Spinal cord (tissue), 10 donors: Measurements from ENCODE around the gene EIF3B. TPM values are rescaled to one million over a fixed set of nuclear protein-coding genes. Genes with fewer than 3 reads are reported as not detected.

Source experiments
- DNase-seq, 6 donors: peaks; one replicate each; pipeline versions ENCODE4 v3.0.0 to v3.0.0-alpha.2; 2013 to 2015; ENCODE audit warnings: low spot score in 6 of 6, low read depth in 4 of 6
- H3K27ac ChIP-seq: one replicate; pipeline ENCODE4 v1.5.1; 2013; ENCODE audit warnings: low read depth, low read length, control low read depth
- H3K27me3 ChIP-seq: one replicate; pipeline ENCODE4 v1.6.1; 2013; ENCODE audit warnings: low read length; ENCODE audit not compliant: control insufficient read depth, insufficient read depth
- H3K36me3 ChIP-seq: one replicate; pipeline ENCODE4 v1.6.1; 2013; ENCODE audit warnings: low read length; ENCODE audit not compliant: control insufficient read depth, insufficient read depth
- H3K4me1 ChIP-seq: one replicate; pipeline ENCODE4 v1.6.1; 2013; ENCODE audit warnings: low read length; ENCODE audit not compliant: control insufficient read depth, insufficient read depth
- H3K4me3 ChIP-seq: one replicate; pipeline ENCODE4 v1.5.1; 2013; ENCODE audit warnings: low read depth, low read length, control low read depth
- H3K9me3 ChIP-seq: one replicate; pipeline ENCODE4 v1.6.1; 2013; ENCODE audit warnings: low read length; ENCODE audit not compliant: control insufficient read depth, insufficient read depth
- WGBS: methylation state at CpG from one replicate; pipeline ENCODE4 v1.1.5; 2013; ENCODE audit warnings: missing lambda C conversion rate; ENCODE audit not compliant: insufficient coverage; 5-methylcytosine and 5-hydroxymethylcytosine counted together
- polyA plus RNA-seq, 2 donors: library from polyadenylated mRNA; unstranded; fragments of 120-200 nt; gene quantifications; one replicate each; pipeline ENCODE4 v1.2.1, GENCODE V29; 2013; ENCODE audit not compliant: insufficient read length in 2 of 2
- total RNA-seq, 2 donors: library from RNA; depleted of rRNA in 1 of 2; stranded (reverse); fragments of 120-200 nt in 1 of 2; fragments of >200 nt in 1 of 2; gene quantifications; one replicate each; pipeline versions ENCODE4 v1.2.3 to v1.2.4, GENCODE V29; 2013 to 2014
- donor health status: healthy.

Gene EIF3B
- total and polyA plus RNA-seq, 4 donors: 67.9 to 102 (median 90.9) TPM

- DNase-seq: no peak
- Histone ChIP-seq H3K9me3 (no peaks in the 10 kb centered on the region), H3K36me3 (peaks cover 35% of the 10 kb centered on the region), H3K27me3 (no peaks in the 10 kb centered on the region), H3K4me1 (peaks cover 36% of the 10 kb centered on the region), H3K27ac (no peak overlapping the region), H3K4me3 (no peak overlapping the region)
- WGBS: no CpG with 5 or more reads among the region's 6 CpGs
Observed at GRCh38 chr7:2357571-2357970, 2.9 kb downstream of the EIF3B start.

- H3K27me3 ChIP-seq: no peaks in the 10 kb centered on the region
- no peak overlapping the region for H3K27ac ChIP-seq
- peaks cover 27% of the 10 kb centered on the region for H3K4me1 ChIP-seq
- 27% methylated on average over 3 of the region's 8 CpGs for WGBS
- peaks cover 49% of the 10 kb centered on the region for H3K36me3 ChIP-seq
- no peaks in the 10 kb centered on the region for H3K9me3 ChIP-seq
- no peak overlapping the region for H3K4me3 ChIP-seq
- peak in 1 of 6 donors; percentile 2 for DNase-seq
Observed at GRCh38 chr7:2358968-2359527, 4.4 kb downstream of the EIF3B start.

- Histone ChIP-seq H3K36me3 (peaks cover 54% of the 10 kb centered on the region), H3K27me3 (no peaks in the 10 kb centered on the region), H3K9me3 (no peaks in the 10 kb centered on the region), H3K27ac (no peak overlapping the region), H3K4me1 (peaks cover 27% of the 10 kb centered on the region), H3K4me3 (no peak overlapping the region)
- no peak for DNase-seq
- WGBS: 95% methylated on average over 6 of the region's 11 CpGs
Observed at GRCh38 chr7:2359610-2360009, 5.0 kb downstream of the EIF3B start.

GRCh38 chr7:2360796-2361195 is 6.2 kb downstream of the EIF3B start:
- DNase-seq: no peak
- 83% methylated on average over 1 of the region's 6 CpGs for WGBS
- no peaks in the 10 kb centered on the region for H3K9me3 ChIP-seq
- H3K27me3 ChIP-seq: no peaks in the 10 kb centered on the region
- H3K4me3 ChIP-seq: no peak overlapping the region
- peaks cover 21% of the 10 kb centered on the region for H3K4me1 ChIP-seq
- peaks cover 65% of the 10 kb centered on the region for H3K36me3 ChIP-seq
- H3K27ac ChIP-seq: no peak overlapping the region

- H3K36me3 ChIP-seq: peaks cover 75% of the 10 kb centered on the region
- H3K9me3 ChIP-seq: no peaks in the 10 kb centered on the region
- no peak overlapping the region for H3K4me3 ChIP-seq
- no peak overlapping the region for H3K27ac ChIP-seq
- no peaks in the 10 kb centered on the region for H3K27me3 ChIP-seq
- peaks cover 9% of the 10 kb centered on the region for H3K4me1 ChIP-seq
- 96% methylated on average over 24 of the region's 27 CpGs for WGBS
- DNase-seq: no peak
Observed at GRCh38 chr7:2362385-2363088, 7.9 kb downstream of the EIF3B start.

DNA sequence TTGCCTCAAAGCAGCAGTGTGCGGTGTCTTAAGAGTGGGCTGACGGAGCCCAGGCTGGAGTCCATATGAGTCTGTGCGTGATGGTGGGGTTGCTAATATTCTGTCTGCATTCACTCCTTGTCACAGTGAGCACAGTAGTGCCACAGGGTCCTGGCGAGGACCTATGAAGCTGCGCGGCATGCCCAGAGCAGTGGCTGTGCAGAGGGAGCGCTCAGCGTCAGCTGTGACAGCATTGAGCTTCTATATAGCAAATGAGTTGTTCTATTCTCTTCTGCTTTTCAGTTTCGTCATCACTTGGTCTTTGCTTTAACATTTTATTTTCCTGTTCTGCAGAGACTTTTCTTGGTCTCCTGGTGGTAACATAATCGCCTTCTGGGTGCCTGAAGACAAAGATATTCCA is 14.5 kb downstream of the EIF3B start:
- H3K9me3 ChIP-seq: no peaks in the 10 kb centered on the region
- H3K4me1 ChIP-seq: no peaks in the 10 kb centered on the region
- H3K27me3 ChIP-seq: no peaks in the 10 kb centered on the region
- H3K4me3 ChIP-seq: no peak overlapping the region
- no peak overlapping the region for H3K27ac ChIP-seq
- DNase-seq: no peak
- peaks cover 93% of the 10 kb centered on the region for H3K36me3 ChIP-seq
- WGBS: 98% methylated on average over 10 of the region's 10 CpGs

DNA sequence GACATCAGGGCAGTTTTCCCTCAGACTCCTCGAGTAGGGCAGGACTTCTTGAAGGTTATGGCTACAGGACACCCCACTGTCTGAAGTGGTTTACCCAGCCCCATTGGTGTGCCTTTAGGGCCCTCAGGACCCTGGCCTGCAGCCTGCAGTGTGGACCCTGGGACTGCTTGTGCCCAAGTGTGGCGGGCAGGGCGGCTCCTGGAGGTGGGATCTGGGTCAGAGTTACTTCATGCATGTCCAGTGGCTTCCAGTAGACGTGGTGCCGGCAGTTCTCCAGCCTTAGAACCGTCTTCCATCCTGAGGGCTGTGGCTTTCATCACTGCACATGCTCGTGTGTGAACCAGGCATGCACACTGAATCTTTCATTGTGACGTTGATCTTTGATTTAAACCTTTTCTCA is 16.7 kb downstream of the EIF3B start:
- Histone ChIP-seq H3K4me1 (no peaks in the 10 kb centered on the region), H3K27ac (no peak overlapping the region), H3K36me3 (peaks cover 94% of the 10 kb centered on the region), H3K4me3 (no peak overlapping the region), H3K9me3 (no peaks in the 10 kb centered on the region), H3K27me3 (no peaks in the 10 kb centered on the region)
- 92% methylated on average over 7 of the region's 8 CpGs for WGBS
- no peak for DNase-seq

GRCh38 chr7:2372724-2373123 is 18.1 kb downstream of the EIF3B start:
- 93% methylated on average over 14 of the region's 14 CpGs for WGBS

GRCh38 chr7:2373124-2373556 is 18.5 kb downstream of the EIF3B start:
- H3K9me3 ChIP-seq: no peaks in the 10 kb centered on the region
- no peaks in the 10 kb centered on the region for H3K4me1 ChIP-seq
- peaks cover 97% of the 10 kb centered on the region for H3K36me3 ChIP-seq
- DNase-seq: no peak
- H3K27me3 ChIP-seq: no peaks in the 10 kb centered on the region
- 86% methylated on average over 12 of the region's 14 CpGs for WGBS
- no peak overlapping the region for H3K27ac ChIP-seq
- H3K4me3 ChIP-seq: no peak overlapping the region

More at GRCh38 chr7:2372724-2373123, 18.1 kb downstream of the EIF3B start:
- Histone ChIP-seq H3K4me1 (no peaks in the 10 kb centered on the region), H3K27me3 (no peaks in the 10 kb centered on the region), H3K36me3 (peaks cover 97% of the 10 kb centered on the region), H3K4me3 (no peak overlapping the region), H3K27ac (no peak overlapping the region), H3K9me3 (no peaks in the 10 kb centered on the region)
- no peak for DNase-seq

- no peaks in the 10 kb centered on the region for H3K27me3 ChIP-seq
- no peaks in the 10 kb centered on the region for H3K9me3 ChIP-seq
- no peak for DNase-seq
- no peak overlapping the region for H3K4me3 ChIP-seq
- H3K27ac ChIP-seq: no peak overlapping the region
- WGBS: 81% methylated on average over 5 of the region's 7 CpGs
- peaks cover 97% of the 10 kb centered on the region for H3K36me3 ChIP-seq
- no peaks in the 10 kb centered on the region for H3K4me1 ChIP-seq
Observed at GRCh38 chr7:2373646-2374045, 19.0 kb downstream of the EIF3B start.
